PC-9 (cell line): Measurements from ENCODE around the gene LRIG3. TPM values are rescaled to one million over a fixed set of nuclear protein-coding genes. Genes with fewer than 3 reads are reported as not detected.

Experiments used
- BruUV-seq: library from RNA; stranded (reverse); fragments of 400-500 nt; replicated peaks from 2 replicates; lab custom pipeline; 2021; lab: Mats Ljungman, UMichigan
- CTCF ChIA-PET: fragments of 300-600 bp; sonication (Branson Sonifier 250); formaldehyde crosslinking; loops from one replicate; lab custom pipeline; 2022; ENCODE audit warnings: antibody characterized with exemption; lab: Charles Lee
- POLR2A ChIA-PET: fragments of 300-600 bp; sonication (Branson Sonifier 250); formaldehyde crosslinking; loops from one replicate; lab custom pipeline; 2022; ENCODE audit warnings: antibody characterized with exemption; ENCODE audit not compliant: unreplicated experiment; lab: Charles Lee
- DNase-seq, 2 experiments: peaks; one replicate each; pipeline versions ENCODE4 v3.0.0 to v3.0.0-alpha.2; 2015 to 2022; ENCODE audit warnings: mixed read lengths in 1 of 2
- H2AFZ ChIP-seq: fragments of 200-600 bp; sonication (generic); 2 replicates; pipeline ENCODE4 v1.8.1; 2017; ENCODE audit warnings: antibody characterized with exemption
- H3F3A ChIP-seq: fragments of 200-600 bp; sonication (generic); 2 replicates; pipeline ENCODE4 v1.8.1; 2017; ENCODE audit warnings: antibody characterized with exemption, mild to moderate bottlenecking, low read depth; ENCODE audit not compliant: insufficient read depth
- H3K27ac ChIP-seq: fragments of 200-600 bp; sonication (generic); 2 replicates; pipeline ENCODE4 v1.6.1; 2016; ENCODE audit warnings: mixed run types
- H3K27me3 ChIP-seq: fragments of 200-600 bp; sonication (generic); 2 replicates; pipeline ENCODE4 v1.6.1; 2016; ENCODE audit warnings: low read depth, mixed run types; ENCODE audit not compliant: insufficient read depth
- H3K36me3 ChIP-seq: fragments of 200-600 bp; sonication (generic); 2 replicates; pipeline ENCODE4 v1.6.1; 2016; ENCODE audit warnings: low read depth, mixed run types
- H3K4me1 ChIP-seq: fragments of 200-600 bp; sonication (generic); replicated peaks from 2 replicates; pipeline ENCODE4 v1.6.1; 2016; ENCODE audit warnings: mixed run types; ENCODE audit not compliant: insufficient read depth
- H3K4me2 ChIP-seq: fragments of 200-600 bp; sonication (generic); 2 replicates; pipeline ENCODE4 v1.6.1; 2017; ENCODE audit warnings: mixed run types
- H3K4me3 ChIP-seq: fragments of 200-600 bp; sonication (generic); 2 replicates; pipeline ENCODE4 v1.6.1; 2016; ENCODE audit warnings: mixed run types
- H3K79me2 ChIP-seq: fragments of 200-600 bp; sonication (generic); 2 replicates; pipeline ENCODE4 v1.6.1; 2017; ENCODE audit warnings: low read depth, mixed run types
- H3K9me2 ChIP-seq: fragments of 200-600 bp; sonication (generic); 2 replicates; pipeline ENCODE4 v1.8.1; 2017; ENCODE audit warnings: mild to moderate bottlenecking; ENCODE audit not compliant: insufficient read depth
- H3K9me3 ChIP-seq: fragments of 200-600 bp; sonication (generic); 2 replicates; pipeline ENCODE4 v1.8.1; 2016; ENCODE audit warnings: low read depth; ENCODE audit not compliant: insufficient read depth
- H4K20me1 ChIP-seq: fragments of 200-600 bp; sonication (generic); 2 replicates; pipeline ENCODE4 v1.8.1; 2017; ENCODE audit not compliant: insufficient read depth
- EZH2 ChIP-seq: fragments of 200-600 bp; sonication (generic); IDR thresholded peaks from 2 replicates; pipeline ENCODE4 v1.8.0; 2017; ENCODE audit warnings: antibody characterized with exemption, low read depth
- intact Hi-C: fragments of 100-400 bp; cut with micrococcal nuclease; formaldehyde crosslinking; loops from one replicate; pipeline ENCODE4 v1.10.0; 2022; ENCODE audit not compliant: unreplicated experiment
- total RNA-seq: library from RNA; stranded (reverse); gene quantifications from 2 replicates; pipeline ENCODE4 v1.2.3, GENCODE V29; 2021
- TF ChIP-seq, protein P1 (sequence below): fragments of 200-600 bp; sonication (generic); conservative IDR thresholded peaks from 2 replicates; pipeline ENCODE4 v1.6.1; 2017; ENCODE audit warnings: mixed run types, antibody characterized with exemption, mild to moderate bottlenecking, moderate library complexity

LRIG3 gene
- total RNA-seq, 1 experiment from 2014 or later = 10.6 TPM

DNA sequence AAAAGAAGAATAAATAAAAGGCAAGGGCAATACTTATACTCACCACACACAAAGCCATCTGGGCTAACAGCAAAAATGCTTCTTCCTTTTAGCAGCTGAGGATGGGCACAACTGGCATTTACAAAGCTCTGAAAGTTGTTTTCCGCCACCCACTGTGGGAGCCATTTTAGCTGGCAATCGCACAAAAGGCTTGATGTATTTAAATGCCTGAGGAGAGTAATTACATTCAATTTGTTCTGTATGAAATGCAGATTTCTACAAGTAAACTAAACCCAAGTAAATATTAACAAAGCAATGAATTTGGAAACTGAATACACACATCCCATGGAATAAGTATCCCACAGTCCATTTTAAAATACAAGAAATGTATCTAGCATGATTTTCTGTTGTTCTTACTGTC lies 37.5 kb downstream of the LRIG3 start:
- Histone ChIP-seq H3K9me3 (no peaks in the 10 kb centered on the region), H3K27me3 (no peaks in the 10 kb centered on the region), H3K27ac (no peak overlapping the region), H4K20me1 (0 out of 2 replicates have a peak, but pooled peaks cover 3% of the 10 kb centered on the region), H2AFZ (no peak overlapping the region), H3K79me2 (no peaks in the 10 kb centered on the region), H3K9me2 (no peaks in the 10 kb centered on the region), H3K36me3 (peaks cover 34% of the 10 kb centered on the region), H3K4me3 (no peak overlapping the region), H3F3A (peaks cover 2% of the 10 kb centered on the region; the same call in 1 of the 2 replicates), H3K4me1 (peaks cover 3% of the 10 kb centered on the region; the same call in 1 of the 2 replicates), H3K4me2 (no peak overlapping the region)
- DNase-seq = no peak
- ChIA-PET POLR2A (no interaction called here), CTCF (no interaction called here)
- intact Hi-C loops = no loop called here
- no TSS peak for BruUV-seq
- TF ChIP-seq, protein P1, sequence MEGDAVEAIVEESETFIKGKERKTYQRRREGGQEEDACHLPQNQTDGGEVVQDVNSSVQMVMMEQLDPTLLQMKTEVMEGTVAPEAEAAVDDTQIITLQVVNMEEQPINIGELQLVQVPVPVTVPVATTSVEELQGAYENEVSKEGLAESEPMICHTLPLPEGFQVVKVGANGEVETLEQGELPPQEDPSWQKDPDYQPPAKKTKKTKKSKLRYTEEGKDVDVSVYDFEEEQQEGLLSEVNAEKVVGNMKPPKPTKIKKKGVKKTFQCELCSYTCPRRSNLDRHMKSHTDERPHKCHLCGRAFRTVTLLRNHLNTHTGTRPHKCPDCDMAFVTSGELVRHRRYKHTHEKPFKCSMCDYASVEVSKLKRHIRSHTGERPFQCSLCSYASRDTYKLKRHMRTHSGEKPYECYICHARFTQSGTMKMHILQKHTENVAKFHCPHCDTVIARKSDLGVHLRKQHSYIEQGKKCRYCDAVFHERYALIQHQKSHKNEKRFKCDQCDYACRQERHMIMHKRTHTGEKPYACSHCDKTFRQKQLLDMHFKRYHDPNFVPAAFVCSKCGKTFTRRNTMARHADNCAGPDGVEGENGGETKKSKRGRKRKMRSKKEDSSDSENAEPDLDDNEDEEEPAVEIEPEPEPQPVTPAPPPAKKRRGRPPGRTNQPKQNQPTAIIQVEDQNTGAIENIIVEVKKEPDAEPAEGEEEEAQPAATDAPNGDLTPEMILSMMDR = no peak
- TF ChIP-seq EZH2 = no peak

DNA sequence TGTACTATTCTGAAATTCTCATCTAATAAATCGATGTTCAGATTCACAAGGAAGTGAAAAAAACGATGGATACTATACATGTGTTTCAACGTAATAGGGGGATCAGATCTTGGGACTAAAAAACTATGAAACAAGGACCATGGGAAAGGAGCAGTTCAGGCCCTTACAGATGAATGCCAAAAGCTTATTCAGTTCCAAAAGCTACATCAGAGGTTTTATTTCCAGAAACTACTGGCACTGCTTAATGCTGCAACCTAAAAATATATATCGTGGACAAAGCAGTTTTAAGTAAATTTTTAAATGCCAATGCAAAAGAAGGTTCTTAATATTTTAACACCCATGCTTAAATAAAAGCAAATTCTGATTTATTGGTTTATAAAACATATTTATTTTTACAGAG lies 38.5 kb downstream of the LRIG3 start:
- no peak for DNase-seq
- Histone ChIP-seq H3K4me3 (no peak overlapping the region), H3K27me3 (no peaks in the 10 kb centered on the region), H3K4me1 (peaks cover 13% of the 10 kb centered on the region), H3K9me3 (no peaks in the 10 kb centered on the region), H4K20me1 (0 out of 2 replicates have a peak, but pooled peaks cover 4% of the 10 kb centered on the region), H3K79me2 (no peaks in the 10 kb centered on the region), H3F3A (peaks cover 8% of the 10 kb centered on the region), H3K27ac (no peak overlapping the region), H3K4me2 (no peak overlapping the region), H3K36me3 (peaks cover 34% of the 10 kb centered on the region), H2AFZ (no peak overlapping the region), H3K9me2 (no peaks in the 10 kb centered on the region)
- BruUV-seq = no TSS peak
- POLR2A ChIA-PET = no interaction called here
- intact Hi-C loops = no loop called here
- CTCF ChIA-PET = no interaction called here
- no peak for TF ChIP-seq EZH2
- TF ChIP-seq, protein P1 = no peak

GRCh38 chr12:58880639-58881038 lies 39.7 kb downstream of the LRIG3 start:
- H3K4me3 ChIP-seq = no peak overlapping the region
- peaks cover 38% of the 10 kb centered on the region for H3K36me3 ChIP-seq
- H3K4me1 ChIP-seq = peaks cover 17% of the 10 kb centered on the region
- TF ChIP-seq, protein P1 = no peak
- no peak overlapping the region for H3K27ac ChIP-seq
- no TSS peak for BruUV-seq
- no peaks in the 10 kb centered on the region for H3K9me3 ChIP-seq
- no peak overlapping the region for H3K4me2 ChIP-seq
- intact Hi-C loops = no loop called here
- no peak overlapping the region for H2AFZ ChIP-seq
- H3K27me3 ChIP-seq = no peaks in the 10 kb centered on the region
- H4K20me1 ChIP-seq = 0 out of 2 replicates have a peak, but pooled peaks cover 5% of the 10 kb centered on the region
- ChIA-PET CTCF (no interaction called here), POLR2A (no interaction called here)
- H3K9me2 ChIP-seq = no peaks in the 10 kb centered on the region
- no peak for DNase-seq
- H3F3A ChIP-seq = peaks cover 8% of the 10 kb centered on the region
- H3K79me2 ChIP-seq = no peaks in the 10 kb centered on the region
